HG03095 (cell line): ENCODE measurements around the gene SCMH1.

Source experiments
- ATAC-seq: cut with Tn5 transposase; IDR thresholded peaks from one replicate; pipeline ENCODE4 v1.9.1; 2021; ENCODE audit warnings: moderate library complexity; ENCODE audit not compliant: unreplicated experiment

Gene SCMH1

DNA sequence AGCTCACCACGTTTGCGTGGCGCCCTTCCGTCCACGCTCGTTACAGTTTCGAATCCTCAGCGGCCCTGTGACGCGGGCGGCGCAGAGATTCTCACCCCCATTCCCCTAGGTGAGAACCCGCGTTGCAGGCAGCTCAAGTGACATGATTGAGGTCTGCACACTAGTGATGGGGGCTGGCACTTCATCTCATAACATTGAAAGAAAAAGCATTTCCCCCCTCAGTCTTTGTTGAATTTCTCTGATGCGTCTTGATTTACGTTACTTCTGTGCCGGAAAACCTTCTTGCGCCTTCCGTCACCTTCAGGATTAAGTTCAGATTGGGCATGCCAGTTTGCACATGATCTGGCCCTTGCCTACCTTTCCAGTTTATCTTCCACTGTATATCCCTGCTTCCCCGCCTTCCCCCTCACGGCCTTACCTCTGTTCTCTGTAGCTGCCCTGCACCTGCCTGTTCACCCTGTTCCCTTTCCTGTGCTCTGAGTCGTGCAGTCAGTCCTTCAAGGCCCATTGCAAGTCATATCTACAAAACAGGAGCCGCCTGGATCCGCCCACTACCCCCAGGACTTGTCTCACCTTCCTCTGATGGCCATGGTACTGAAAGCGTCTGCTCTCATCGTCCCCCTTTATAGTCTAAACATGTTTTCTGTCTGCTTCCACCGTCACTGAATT lies 261.5 kb downstream of the SCMH1 start:
- ATAC-seq: no peak

DNA sequence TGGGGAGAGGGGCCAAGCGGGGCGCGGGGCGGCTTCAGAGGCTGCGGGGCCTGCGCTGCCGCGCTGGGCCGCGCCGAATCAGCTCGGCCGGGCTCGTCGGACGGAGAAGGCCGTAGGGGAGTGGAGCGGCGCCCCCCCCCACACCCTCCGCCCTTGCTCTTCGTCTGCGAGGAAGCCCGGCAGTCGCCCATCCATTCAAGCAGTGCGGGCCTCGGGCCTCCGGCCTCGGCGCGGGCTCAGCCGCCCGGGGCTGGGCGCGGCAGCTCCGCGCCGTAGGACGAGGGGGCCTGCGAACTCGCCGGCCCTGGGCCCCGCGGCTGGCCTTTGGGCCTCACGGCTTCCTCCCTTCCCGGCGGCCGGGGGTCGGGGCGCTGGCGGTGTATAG lies 262.0 kb downstream of the SCMH1 start:
- peak; percentile 17 for ATAC-seq

DNA sequence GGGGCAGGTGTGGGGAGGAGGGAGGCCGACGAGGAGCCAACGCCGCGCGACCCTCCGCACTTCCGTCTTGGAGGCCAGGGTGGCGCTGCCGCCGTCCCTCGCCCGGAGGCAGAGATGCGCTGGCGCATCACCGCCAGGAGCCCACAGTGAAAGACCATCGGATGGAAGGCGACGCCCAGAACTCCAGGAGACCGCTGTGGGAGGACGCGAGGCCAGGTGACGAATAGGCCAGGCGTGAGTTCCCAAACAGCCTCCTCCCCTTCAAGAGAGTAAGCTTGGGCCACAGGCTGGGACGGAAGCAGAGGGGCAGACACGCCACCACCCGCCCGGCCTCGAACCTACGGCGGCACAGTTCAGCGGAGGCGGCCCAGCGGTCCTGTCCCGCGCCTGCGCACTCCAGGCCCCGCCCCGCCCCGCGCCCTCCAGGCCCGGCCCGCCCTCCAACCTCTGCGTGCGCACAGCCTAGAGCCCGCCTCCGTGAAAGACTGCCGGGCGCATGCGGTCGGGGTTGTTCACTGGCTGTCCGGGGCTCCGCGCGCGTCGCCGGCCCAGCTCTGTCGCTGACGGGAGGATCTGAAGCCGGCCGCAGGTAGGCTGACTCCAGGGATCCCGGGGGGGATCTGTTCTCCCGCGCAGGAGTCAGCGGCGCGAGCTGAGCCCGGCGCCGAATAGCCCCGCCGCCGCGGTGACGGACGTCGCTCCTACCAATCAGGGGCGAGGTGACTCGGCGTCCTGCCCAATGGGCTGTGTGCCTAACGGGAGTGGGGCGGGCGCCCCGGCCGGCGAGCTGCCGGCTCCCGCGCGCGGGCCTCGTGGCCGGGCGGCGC lies 262.7 kb downstream of the SCMH1 start, which contains the start of gene CTPS1:
TSS of gene CTPS1 (plus strand) at position 456 of the 827 bp plus-strand sequence. CDS start 3,595 bp downstream, outside the sequence.
- ATAC-seq: peak; percentile 85

DNA sequence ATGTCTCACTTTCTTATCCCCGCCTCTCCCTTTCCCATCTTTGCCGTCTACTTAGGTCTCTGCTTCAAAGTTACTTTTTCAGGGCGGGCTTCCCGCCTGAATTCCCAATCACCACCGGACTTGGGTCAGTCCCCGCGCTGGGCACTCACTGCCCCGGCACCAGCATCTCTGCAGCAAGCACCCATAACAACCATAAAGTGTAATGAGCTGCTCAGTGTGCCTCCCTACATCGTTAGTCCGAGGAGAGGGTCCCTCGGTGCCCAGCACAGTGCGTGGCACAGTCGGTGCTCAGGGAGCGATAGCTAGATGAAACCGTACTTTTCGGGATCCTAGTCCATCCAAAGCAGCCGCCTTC lies 263.2 kb downstream of the SCMH1 start:
- ATAC-seq: no peak

DNA sequence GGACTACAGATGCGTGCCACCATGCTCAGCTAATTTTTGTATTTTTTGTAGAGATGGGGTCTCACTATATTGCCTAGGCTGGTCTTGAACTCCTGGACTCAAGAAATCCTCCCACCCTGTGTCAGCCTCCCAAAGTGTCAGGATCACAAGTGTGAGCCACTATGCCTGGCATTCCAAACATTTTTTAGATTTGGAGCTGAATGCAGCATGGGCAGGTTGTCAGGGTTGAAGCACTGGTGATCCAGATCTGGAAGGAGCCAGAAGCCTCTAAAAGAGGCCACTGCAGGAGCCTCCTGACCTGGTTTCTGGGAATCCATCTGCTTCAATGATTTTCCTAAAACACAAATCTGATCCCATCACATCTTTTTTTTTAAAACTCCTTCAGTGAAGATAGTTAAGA lies 264.4 kb downstream of the SCMH1 start:
- ATAC-seq: no peak
